ENCODE data around the gene CREB3L4. TPM values are rescaled to one million over a fixed set of nuclear protein-coding genes. Genes with fewer than 3 reads are reported as not detected.
"Not testable (repeated sequence)": the region's sequence is repeated elsewhere in the genome, so short reads cannot be mapped to it uniquely, and the experiment has no call there.

Gene CREB3L4
- polyA plus RNA-seq, 12 donors, result 9.7 to 17.4 (median 12.0) TPM; not detected in 2

DNA sequence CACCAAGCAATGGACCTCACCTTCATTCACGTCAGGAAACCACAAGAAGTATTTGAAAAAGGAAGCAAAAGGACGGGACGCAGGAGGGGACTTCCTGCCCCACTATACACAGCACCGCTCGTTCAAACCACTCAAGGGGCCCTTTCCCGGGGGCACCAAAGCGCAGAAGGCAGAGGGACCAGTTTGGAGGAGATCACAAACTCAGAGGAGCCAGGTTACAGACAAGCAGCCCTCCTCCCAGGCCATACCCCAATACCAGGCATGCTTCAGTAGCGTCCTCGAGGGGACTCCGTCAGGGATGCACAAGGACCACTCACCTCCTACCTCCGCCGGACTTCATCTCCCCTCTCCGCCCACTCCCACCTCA, 10.0 kb upstream of the CREB3L4 start:
- DNase-seq, result no peak

DNA sequence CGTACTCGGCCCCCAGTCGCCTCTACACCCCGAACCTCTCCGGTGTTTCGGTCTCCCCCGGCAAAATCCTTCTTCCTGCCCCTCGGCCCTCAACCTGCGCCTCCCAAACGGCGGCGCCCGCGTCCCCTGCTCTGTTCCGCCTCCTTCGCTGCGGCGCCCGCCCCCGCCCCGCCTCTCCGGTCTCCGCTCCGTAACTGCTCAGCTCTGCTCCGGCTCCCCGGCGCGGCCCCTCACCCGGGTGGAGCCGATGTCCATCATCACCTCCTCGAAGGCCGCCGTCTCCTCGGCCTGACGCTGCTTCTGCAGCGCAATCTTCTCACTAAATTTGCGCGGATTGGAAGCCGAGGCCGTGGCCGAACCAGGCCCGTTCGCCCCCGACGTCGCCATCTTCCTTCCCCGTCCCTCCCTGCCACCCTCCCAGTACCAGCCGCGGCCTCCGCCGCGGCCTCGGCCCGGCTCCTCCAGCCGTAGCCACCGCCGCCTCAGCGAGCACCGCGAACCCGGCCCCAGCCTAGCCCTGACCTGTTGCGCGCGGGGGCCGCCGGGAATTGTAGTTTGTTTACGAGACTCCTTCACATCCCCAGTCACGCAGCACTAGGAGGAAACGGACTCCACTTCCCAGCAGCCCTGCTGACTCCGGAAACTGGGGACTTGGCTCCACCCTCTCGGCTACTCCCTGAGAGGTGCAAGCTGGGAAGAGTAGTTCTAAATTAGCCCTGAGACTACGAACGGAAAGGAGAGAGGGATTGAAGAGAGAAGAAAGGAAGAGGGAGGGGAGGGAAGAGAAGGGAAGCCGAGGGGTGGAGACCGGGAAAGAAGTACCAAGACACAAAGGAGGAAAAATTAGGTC, 9.4 kb upstream of the CREB3L4 start, which contains the start of gene CRTC2:
Gene CRTC2 (minus strand): TSS at position 502 of the 850 bp plus-strand sequence. CDS start 115 bp downstream, at position 387.
- peak; percentile 98 for DNase-seq

DNA sequence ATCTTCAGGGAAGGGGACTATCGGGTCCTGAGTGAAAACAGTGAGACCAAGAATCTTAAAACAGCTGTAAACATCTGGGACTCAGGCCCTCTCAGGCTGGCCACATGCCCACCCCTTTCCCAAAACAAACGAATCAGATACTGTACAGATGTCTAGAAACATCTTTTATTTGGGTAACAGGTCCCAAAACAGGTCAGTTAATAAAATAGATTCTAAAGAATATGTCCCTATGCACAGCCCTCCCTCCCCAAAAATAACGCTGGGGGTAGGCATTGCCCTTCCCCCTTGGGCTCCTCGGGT, 8.8 kb upstream of the CREB3L4 start:
- DNase-seq, result no peak

DNA sequence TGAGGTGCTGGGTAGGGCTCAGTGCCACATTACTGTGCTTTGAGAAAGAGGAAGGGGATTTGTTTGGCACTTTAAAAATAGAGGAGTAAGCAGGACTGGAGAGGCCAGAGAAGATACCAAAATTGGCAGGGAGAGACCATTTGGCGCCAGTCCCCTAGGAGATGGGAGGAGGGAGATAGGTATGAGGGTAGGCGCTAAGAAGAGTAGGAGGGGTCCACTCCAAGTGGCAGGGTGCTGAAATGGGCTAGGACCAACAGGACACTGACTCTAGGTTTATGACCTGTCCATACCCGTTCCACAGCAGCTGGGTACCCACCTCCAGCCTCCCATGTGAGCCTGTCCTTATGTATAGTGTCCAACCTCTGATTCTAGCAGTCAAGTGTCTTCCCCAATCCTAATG, 8.2 kb upstream of the CREB3L4 start:
- DNase-seq, result no peak

DNA sequence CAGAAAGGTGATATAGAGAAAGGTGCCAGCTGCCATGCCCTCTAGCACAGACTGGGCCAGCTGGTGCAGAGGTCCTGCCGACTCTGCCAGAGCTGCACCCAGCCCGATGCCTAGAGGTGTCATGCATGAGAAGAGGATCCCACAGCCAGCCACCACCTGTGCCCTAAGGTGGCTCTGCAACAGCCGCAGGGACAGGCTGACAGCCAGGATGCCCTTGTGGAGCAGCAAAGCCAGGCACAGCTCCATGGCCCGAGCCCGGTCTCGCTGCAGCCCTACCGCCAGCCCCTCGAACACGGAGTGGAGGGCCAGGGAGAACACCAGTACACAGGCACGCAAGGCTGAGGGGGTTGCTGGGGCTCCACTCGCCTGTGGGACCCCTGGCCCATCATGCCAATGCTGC, 7.5 kb upstream of the CREB3L4 start:
- DNase-seq, result no peak

DNA sequence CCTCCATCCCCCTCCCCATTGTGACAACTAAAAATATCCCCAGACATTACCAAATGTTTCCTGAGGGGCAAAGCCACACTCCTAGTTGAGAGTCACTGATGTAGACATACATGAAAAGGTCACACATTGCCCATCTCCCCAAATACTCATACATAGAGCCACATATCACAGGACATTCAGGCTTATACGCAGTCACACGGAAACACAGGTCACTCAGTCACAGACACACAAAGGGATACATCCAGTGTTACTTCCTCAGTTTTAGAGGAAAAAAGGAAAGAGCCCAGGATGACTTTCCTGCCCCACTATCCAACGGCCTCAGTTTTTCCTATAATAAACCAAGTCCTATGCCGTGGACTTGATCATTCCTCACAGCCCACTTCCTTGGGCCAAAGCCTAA, 6.3 kb upstream of the CREB3L4 start:
- no peak for DNase-seq

DNA sequence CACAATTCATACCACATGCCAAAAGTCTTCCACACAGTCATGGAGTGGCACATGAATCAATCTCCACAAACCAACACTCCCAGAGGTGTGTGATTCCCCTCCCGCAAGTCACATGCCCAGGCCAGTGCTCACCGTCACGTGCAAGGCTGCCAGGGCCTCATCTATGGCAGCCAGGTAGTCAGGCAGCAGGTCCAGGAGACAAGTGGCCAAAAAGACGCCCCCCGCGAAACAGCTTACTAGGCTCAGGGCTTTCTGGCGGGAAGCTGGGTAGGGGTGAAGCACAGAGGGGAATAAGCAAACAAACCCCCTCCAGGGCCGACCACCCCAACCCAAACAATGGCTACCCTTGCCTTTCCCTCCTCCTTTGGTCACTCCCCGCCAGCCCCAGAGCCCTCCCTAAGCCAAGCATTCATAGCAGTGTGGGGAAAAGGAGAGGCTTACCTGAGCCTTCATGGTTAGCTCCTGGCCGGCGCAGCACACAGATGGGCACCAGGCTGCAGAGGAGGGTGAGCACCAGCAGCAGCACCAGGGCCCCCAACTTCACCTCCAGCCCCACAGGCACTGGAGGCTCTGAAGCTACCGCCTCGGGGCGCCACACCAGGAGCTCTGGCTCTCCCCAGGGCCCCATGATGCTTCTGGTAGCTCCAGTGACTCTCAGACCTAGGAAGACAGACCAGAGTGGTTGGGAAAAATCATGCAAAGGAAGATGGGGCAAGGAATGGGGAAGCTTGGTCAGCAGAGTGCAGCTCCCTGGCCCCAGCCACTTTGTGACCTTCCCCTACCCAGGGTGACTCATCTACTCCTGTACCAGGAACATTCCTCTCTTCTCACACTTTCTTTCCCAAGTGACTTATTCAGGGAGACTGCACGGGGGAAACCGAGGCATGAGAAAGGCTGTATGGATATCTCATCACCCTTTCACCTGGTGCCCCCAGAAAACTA, 5.3 kb upstream of the CREB3L4 start:
- no peak for DNase-seq

DNA sequence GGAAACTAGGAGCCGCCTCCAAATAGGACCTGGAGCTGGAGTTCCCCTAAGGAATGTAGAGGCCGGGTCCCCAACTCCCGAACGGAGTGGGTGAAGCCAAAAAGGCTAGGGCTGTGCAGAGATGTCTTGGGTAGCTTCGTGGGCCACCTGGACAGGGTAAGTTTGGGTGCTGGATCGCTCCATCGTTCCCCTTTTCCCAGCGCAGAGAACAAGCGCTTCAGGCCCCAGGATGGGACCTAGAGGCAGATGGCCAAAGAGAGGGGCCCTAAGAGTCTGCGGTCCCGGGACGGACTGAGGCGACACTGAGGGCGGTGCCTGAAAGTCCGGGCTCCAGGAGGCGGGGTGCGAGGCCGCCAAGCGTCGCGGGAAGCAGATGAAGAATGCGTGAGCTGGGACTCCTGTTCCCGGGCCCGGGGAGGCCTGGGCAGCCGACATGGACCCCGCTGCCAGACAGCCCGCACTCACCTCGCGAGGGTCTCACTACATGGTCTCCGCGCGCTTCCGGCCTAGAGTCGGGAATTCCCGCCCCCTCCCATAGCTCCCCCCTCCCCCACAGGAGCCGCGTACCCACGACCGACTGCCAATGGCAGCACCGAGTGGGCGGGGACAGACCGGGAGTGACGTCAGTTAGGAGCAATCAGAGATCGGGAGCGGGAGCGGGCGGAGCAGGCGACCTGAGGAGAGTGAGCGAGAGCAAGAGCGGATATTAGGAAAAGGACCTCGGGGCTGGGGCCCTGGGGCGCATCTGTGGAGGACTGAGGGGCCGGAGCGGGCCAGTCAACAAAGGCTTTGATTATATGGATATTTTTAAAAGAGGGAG, 4.5 kb upstream of the CREB3L4 start, which contains the start of gene SLC39A1:
Gene SLC39A1 (minus strand): TSS at position 508 of the 820 bp plus-strand sequence. CDS start 822 bp downstream, outside the sequence.
- DNase-seq, result peak; percentile 99

DNA sequence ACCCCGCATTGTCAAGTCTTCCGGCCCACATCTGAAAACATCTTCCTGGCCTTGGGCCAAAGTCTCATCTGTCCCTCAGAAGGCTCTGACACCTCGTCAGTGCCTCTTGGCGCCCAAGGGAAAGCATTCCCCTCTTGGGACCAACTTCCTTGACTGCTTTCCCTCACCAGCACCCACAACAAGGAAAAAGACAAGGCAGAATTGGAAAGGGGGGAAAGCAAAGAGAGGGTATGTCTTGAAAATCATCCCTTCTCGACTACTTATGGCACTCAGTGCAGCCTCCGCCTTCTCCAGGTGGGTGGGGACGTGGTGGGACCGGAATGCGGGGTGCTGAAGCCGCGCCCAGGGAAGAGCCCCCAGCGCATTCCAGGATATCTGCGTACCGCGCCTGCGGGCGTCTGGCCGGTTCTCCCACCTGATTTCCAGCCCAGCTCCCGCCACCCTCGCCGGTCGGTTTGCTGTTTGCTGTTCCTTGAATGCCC, 3.8 kb upstream of the CREB3L4 start:
- DNase-seq, result no peak

DNA sequence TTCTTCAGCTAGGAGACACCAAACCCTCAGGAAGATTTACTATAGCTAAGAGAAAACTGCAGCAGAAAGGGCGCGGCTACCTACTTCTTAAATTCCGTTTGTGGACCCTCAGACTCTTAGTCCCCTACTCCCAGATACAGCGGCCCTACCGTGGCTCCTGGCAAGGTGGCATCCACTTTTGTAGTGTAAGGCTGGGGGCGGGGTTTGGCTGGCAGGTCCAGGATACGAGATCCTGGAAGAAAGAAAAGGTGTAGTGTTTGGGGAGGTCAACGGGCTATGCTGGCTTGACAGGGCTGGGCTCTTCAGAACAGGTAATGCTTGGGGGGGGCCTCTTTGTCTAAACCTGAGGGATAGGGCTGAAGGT, 280 bp downstream of the CREB3L4 start:
- DNase-seq, result no peak

DNA sequence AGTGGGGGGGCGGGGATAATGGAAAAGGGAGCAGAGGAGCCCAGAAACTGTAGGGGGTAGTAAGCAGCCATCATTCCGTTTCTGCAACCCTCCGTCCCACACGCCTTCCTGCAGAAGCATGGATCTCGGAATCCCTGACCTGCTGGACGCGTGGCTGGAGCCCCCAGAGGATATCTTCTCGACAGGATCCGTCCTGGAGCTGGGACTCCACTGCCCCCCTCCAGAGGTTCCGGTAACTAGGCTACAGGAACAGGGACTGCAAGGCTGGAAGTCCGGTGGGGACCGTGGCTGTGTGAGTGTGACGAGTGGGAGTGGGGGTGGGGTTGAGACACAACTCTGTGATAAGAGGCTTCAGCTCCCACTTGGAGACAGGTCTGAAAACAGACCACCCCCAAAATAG, 706 bp downstream of the CREB3L4 start:
- DNase-seq, result no peak

DNA sequence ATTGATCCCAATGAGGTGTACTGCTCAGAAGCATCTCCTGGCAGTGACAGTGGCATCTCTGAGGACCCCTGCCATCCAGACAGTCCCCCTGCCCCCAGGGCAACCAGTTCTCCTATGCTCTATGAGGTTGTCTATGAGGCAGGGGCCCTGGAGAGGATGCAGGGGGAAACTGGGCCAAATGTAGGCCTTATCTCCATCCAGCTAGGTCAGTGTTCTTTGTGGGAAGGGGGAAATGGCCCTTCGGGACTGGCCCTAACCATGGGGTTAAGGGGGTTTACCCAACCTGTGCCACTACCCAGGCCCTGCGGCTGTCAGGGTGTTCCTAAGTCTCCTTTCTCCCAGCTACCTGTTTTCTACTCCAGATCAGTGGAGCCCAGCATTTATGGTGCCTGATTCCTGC, 1.3 kb downstream of the CREB3L4 start:
- no peak for DNase-seq

DNA sequence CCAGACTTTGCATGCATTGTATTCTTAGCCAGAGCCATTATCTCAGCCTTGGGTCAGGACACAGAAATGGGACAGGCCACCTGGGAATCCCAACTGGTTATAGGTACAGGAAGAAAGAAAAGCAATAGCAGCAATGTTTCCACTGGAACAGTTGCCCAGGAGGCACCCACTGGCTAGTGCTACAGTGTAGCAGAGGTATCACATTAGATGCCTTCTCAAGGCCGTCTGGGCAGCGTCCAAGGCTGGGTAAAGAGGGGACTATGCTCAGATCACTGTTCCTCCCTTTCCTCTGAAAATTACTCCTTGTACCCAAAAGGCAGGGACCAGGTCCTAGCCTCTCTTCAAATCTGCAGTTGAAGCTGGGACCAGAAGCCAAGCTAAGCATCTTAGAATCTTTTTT, 2.6 kb downstream of the CREB3L4 start:
- no peak for DNase-seq

DNA sequence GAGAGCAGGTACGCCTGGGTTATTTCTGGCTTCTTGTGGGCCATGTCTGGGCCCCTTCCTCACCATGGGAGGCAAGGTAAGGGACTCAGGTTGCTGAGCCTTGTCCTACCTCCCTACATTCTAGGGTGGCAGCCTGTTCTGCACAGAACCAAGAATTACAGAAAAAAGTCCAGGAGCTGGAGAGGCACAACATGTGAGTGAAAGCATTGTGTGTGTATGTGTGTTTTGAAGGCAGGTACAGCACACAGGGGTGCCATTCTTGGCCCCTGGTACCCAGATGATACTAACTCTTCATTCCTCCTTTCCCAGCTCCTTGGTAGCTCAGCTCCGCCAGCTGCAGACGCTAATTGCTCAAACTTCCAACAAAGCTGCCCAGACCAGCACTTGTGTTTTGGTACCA, 5.4 kb downstream of the CREB3L4 start:
- DNase-seq, result no peak

DNA sequence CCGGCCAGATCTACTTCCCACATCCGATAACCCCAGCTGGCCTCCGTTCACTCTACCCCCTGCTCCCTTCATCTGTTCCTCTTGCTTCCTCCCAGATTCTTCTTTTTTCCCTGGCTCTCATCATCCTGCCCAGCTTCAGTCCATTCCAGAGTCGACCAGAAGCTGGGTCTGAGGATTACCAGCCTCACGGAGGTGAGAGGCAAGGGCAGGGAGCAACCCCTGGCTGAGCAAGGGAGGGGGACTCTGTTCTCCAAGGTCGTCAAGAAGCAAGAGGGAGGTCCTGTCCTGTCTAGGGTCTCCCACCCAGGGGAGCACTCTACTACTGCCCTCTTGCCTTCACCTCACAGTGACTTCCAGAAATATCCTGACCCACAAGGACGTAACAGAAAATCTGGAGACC, 5.8 kb downstream of the CREB3L4 start:
- no peak for DNase-seq

DNA sequence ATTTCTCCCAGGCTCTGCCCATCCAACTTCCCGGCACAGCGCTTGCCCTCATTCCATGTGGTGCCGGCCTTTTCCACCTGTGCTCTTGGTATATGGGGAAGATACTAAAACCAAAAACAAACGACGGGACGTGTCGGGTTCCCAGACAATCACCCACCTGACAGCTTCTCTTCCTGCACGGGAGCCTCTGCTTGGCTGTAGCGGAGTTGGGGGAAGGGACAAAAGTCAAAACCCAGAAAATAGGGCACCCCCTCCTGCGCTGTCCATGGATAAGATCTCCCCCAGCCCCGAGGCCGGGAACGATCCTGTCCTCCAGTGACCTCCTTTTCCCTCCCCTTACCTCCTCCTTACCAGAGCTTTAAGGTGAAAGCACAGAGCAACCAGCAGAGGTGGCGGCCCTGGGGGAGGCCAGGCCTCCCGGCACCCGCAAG, 9.1 kb downstream of the CREB3L4 start:
- no peak for DNase-seq

DNA sequence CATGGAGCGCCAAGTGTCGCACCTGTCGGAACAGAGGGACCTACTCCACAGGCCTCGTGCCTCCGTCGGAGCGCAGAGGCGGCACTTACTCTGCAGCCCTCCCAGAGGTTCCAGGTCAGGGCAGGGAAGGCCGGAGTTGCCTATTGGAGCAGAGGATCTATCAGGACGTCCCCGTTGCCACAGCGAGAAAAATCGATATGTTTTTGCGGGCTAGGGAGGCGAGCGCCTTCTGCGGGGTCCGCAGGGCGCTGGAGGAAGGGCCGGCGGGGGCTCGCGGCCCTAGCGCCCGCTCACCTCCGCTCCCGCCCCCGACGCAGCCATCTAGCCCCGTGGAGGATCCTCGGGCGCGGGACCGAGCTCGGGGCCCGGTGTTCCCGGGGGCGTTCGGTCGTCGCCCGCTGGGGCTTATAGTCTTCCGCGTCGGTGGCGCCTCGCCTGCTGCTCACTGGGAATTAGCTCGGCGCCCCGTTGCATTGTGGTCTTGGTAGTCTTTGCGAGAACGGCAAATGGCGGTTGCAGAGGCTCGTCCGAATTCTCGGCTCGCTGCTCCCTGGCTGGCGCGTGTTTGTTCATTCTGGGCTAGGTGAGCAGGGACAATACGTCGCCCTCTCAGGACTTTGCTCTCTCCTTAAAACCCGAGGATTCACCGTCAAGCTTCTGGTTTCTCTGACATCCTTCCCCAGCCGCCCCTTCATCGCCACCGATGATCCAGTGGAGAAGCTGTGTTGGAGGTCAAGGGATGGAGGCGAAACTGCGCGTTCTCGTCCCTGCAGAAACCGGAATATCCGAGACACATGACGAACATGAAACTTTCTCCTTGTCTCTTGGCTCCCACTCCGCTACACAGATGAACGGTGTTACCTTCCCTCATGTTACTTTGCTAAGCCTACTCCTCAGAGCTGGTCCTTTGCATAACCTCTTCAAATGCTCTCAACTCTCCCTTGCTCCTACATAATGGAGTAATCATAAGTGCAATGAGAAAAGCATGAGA, 9.8 kb downstream of the CREB3L4 start, which contains the start of gene JTB:
Gene JTB (minus strand): TSS at position 425 of the 991 bp plus-strand sequence. CDS start 422 bp downstream, at position 3.
- peak; percentile 87 for DNase-seq

DNA sequence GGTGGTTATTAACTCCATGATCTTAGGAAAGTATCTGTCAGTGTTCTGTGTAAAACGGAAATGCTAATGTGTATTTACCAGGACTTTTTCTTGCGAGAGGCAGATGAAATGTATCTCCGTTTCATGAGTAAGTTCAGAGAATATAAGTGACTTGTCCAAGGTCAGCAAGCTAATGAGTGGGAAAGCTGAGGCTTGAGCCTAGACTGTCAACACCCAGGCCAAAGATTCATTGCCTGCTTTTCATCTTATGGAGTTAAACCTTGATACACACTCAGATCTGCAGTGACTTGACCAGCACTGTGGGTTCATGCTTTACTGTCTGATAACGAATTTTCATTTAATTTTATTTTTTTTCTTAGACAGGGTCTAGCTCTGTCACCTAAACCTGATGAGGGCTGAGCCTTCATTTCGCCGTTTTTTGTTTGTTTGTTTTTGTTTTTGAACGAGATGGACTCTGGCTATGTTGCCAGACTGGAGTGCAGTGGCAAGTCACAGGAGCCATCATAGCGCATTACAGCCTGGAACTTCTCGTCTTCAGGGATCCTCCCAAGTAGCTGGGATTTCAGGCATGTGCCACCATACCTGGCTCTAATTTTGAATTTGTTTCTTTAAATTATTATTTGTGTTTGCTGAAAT, 10.7 kb downstream of the CREB3L4 start:
- DNase-seq, result no peak

DNA sequence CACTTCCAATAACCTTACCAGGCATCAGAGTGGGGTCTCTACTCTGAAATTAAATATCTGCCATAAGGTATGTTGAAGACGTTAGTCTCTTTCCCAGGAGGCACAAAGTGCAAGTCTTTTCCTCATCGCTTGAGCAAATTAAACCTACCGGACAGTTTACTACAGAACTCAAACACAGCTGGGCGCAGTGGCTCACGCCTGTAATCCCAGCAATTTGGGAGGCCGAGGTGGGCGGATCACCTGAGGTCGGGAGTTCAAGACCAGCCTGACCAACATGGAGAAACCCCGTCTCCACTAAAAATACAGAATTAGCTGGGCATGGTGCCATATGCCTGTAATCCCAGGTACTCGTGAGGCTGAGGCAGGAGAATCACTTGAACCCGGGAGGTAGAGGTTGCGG, 11.4 kb downstream of the CREB3L4 start:
- DNase-seq, result not testable (repeated sequence)

DNA sequence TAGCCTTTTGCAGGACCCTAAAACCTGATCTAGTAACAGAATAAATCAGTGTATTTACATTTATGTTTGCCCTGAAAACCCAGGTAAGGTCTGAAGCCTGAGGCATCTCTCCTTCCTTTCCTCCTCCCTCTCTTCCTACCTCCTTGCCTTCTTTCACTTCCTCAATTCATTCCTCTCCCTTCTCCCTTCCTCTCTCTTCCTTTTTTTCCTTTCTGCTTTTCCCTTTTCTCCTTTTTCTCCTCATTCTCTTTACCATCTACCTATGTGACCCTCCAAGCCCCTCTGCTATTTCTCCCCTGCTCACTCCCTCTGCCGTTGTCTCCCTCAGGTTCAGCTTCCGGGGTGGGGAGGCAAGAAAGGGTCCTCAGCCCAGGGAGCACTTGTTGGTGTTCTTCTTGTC, 14.0 kb downstream of the CREB3L4 start:
- not testable (repeated sequence) for DNase-seq

All from muscle of arm (tissue), 12 donors.